Measurements from ENCODE around the gene ATXN2. TPM values are rescaled to one million over a fixed set of nuclear protein-coding genes. Genes with fewer than 3 reads are reported as not detected.

ATXN2 gene
- 11.2 and 11.5 TPM in 2 replicates for total RNA-seq

DNA sequence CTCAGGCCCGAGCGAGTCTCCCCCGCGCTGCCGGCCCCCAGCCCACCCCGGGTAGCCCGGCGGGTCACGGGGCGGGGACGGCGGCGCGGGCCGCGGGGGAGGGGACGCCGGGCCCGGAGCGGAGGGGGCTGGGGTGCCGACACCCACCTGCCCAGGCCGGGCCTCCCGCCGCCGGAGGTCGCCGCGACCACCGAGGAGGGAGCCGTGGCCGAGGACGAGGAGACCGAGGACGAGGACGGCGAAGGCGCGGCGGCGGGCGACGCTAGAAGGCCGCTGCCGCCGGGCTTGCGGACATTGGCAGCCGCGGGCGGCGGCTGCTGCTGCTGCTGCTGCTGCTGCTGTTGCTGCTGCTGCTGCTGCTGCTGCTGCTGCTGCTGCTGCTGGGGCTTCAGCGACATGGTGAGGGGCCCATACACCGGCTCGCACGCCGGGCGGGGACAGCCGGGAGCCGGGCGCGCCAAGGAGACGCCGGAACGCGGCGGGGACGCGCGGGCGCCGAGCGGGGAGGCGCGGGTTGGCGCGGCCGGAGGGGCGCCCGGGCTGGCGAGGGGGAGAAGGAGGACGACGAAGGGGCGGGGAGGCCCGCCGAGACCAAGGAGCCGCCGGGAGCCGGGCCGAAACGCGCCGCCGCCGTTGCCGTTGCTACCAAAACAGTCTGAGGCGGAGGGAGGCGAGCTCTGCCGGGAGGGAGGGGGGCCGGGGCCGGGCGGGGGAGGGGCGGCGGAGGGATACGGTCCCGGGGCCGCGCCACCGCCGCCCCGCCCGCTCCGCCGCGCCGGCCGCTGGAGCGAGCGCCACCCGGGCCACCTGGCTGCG, at the start of gene ATXN2:
Gene ATXN2, minus strand, starts transcription at position 679 of the 816 bp plus-strand sequence. Its CDS starts 281 bp downstream, at position 398.

DNA sequence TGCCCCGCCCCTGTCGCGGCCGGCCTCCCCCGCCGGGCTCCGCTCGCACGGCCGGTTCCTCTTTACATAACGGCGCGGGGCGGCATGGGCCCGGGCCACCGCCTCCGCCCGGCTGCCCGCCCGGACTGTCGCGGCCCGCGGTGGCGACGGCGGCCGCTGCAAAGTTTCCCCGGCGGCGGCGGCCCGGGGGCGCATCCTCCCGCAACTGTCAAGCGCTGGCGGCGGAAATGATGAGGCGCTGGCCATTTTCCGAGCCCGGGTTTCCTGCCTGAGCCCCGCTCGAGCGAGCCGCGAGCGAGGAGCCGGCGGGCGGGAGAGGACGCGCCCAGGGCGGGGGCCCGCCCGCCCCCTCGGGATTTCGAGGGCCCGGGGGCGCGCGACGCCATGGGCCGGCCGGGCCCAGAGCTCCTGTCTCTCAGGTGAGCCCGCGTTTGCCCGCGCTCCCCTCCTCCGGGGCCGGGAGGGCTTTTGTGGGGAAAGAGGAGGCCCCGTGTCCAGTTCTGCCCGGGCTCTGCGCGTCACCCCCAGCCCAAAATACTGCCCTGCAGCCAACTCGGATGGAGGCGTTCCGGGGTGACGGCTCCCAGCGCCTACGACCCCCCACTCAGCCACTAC, 193.1 kb downstream of the ATXN2 start, which contains the start of gene SH2B3:
Gene SH2B3, plus strand, starts transcription at position 65 of the 615 bp plus-strand sequence. CDS start 12,223 bp downstream, outside the sequence.

Other genes with a start within 250 kb of the ATXN2 start
- gene PHETA1, start 230.2 kb downstream of the ATXN2 start, total RNA-seq: 9.7 and 15.8 TPM in 2 replicates
- 28.9 and 33.1 TPM in 2 replicates for gene SH2B3, start 193.4 kb downstream of the ATXN2 start, total RNA-seq
- 10.9 and 12.3 TPM in 2 replicates for gene BRAP, start 86.6 kb upstream of the ATXN2 start, total RNA-seq
- 14.6 and 17.2 TPM in 2 replicates for gene ACAD10, start 86.7 kb upstream of the ATXN2 start, total RNA-seq
- 24.1 and 49.0 TPM in 2 replicates for gene ALDH2, start 167.6 kb upstream of the ATXN2 start, total RNA-seq
- 52.4 and 56.6 TPM in 2 replicates for gene MAPKAPK5, start 242.9 kb upstream of the ATXN2 start, total RNA-seq

Measured in hair follicular keratinocyte (primary cell).